ENCODE results near the gene ABCA10. TPM values are rescaled to one million over a fixed set of nuclear protein-coding genes. Genes with fewer than 3 reads are reported as not detected.

ABCA10 gene
- total RNA-seq, 1 experiment from 2014 or later: 0.34 TPM

- DNase-seq (ENCODE audit: low read depth, low spot score) (no peak), ATAC-seq (no peak)
- POLR2A ChIA-PET: no interaction called here
- H3K4me3 ChIP-seq (replicated peaks in 1 of 2; ENCODE audit: low read depth in 1 of 2, low read length in 2 of 2): no peak overlapping the region
- H2AFZ ChIP-seq (ENCODE audit: low read depth, low read length, poor library complexity, severe bottlenecking): no peak overlapping the region
- H3K4me1 ChIP-seq (ENCODE audit: control insufficient read depth in 1 of 2, insufficient read depth in 2 of 2, low read length in 2 of 2): peaks cover 0 to 4% of the 10 kb centered on the region in 2 experiments; a peak in 1 of 4 replicates
- H3K79me2 ChIP-seq (ENCODE audit: insufficient read depth, low read length): no peaks in the 10 kb centered on the region
- intact Hi-C loops (cut with micrococcal nuclease): no loop called here
- no peak overlapping the region for H3K4me2 ChIP-seq (ENCODE audit: low read length)
- no peaks in the 10 kb centered on the region for H3K36me3 ChIP-seq (ENCODE audit: control insufficient read depth in 1 of 2, insufficient read depth in 2 of 2, low read length in 2 of 2)
- H4K20me1 ChIP-seq (ENCODE audit: insufficient read depth): no peaks in the 10 kb centered on the region
- RAD21 ChIA-PET (ENCODE audit: low non-redundant PET in 1 of 2, low total read pairs in 2 of 2, uncharacterized antibody in 2 of 2, unreplicated experiment in 2 of 2): no interaction called here
- H3K9me3 ChIP-seq (ENCODE audit: control insufficient read depth in 1 of 2, insufficient read depth in 1 of 2, low read depth in 1 of 2, low read length in 2 of 2): no peaks in the 10 kb centered on the region
- no peaks in the 10 kb centered on the region for H3K9me2 ChIP-seq (ENCODE audit: insufficient read depth)
- TF ChIP-seq FOSL1 (IDR thresholded peaks at IDR 0.05; ENCODE audit: low read depth) (0 out of 2 replicates have a peak, but pooled peaks have one; percentile 21), POLR2A (IDR thresholded peaks at IDR 0.05; ENCODE audit: borderline replicate concordance, extremely low read depth, insufficient read depth, insufficient read length) (no peak)
- no peak overlapping the region for H3K9ac ChIP-seq (ENCODE audit: low read length)
- H3K27me3 ChIP-seq (ENCODE audit: insufficient read depth, low read length): no peaks in the 10 kb centered on the region
- H3K27ac ChIP-seq (ENCODE audit: low read depth, low read length): no peak overlapping the region
- CTCF ChIA-PET: interaction anchor here (1.0 kb wide), 1 partner anchor 134 kb away, joined by 4 read pairs; no protein-coding TSS in a partner anchor
- BruUV-seq (replicated peaks): no TSS peak
Measured at GRCh38 chr17:69218986-69219385, 9.6 kb downstream of the ABCA10 start.

- Histone ChIP-seq H3K4me1 (ENCODE audit: control insufficient read depth in 1 of 2, insufficient read depth in 2 of 2, low read length in 2 of 2) (no peaks in the 10 kb centered on the region; a peak in 1 of 4 replicates), H4K20me1 (ENCODE audit: insufficient read depth) (no peaks in the 10 kb centered on the region), H3K27me3 (ENCODE audit: insufficient read depth, low read length) (no peaks in the 10 kb centered on the region), H3K4me2 (ENCODE audit: low read length) (no peak overlapping the region), H3K9me2 (ENCODE audit: insufficient read depth) (no peaks in the 10 kb centered on the region), H3K4me3 (replicated peaks in 1 of 2; ENCODE audit: low read depth in 1 of 2, low read length in 2 of 2) (no peak overlapping the region), H3K79me2 (ENCODE audit: insufficient read depth, low read length) (no peaks in the 10 kb centered on the region), H3K9ac (ENCODE audit: low read length) (no peak overlapping the region), H3K36me3 (ENCODE audit: control insufficient read depth in 1 of 2, insufficient read depth in 2 of 2, low read length in 2 of 2) (no peaks in the 10 kb centered on the region), H3K27ac (ENCODE audit: low read depth, low read length) (no peak overlapping the region), H3K9me3 (ENCODE audit: control insufficient read depth in 1 of 2, insufficient read depth in 1 of 2, low read depth in 1 of 2, low read length in 2 of 2) (no peaks in the 10 kb centered on the region), H2AFZ (ENCODE audit: low read depth, low read length, poor library complexity, severe bottlenecking) (no peak overlapping the region)
- ChIA-PET RAD21 (ENCODE audit: low non-redundant PET in 1 of 2, low total read pairs in 2 of 2, uncharacterized antibody in 2 of 2, unreplicated experiment in 2 of 2) (no interaction called here), POLR2A (no interaction called here), CTCF (interaction anchor here (0.9 to 1.1 kb wide), 2 partner anchors 8 to 13 kb away, joined by 3 read pairs; no protein-coding TSS in a partner anchor)
- DNase-seq (ENCODE audit: low read depth, low spot score) (no peak), ATAC-seq (peak; percentile 55)
- TF ChIP-seq CTCF (IDR thresholded peaks at IDR 0.05 in 2 of 3, conservative IDR thresholded peaks at IDR 0.05 in 1 of 3; ENCODE audit: borderline replicate concordance in 1 of 3, insufficient read depth in 1 of 3, low read depth in 2 of 3, low read length in 2 of 3) (peak in 2 of 3 experiments; percentile 34 to 53; a peak in 4 of 6 replicates), ELF1 (IDR thresholded peaks at IDR 0.05; ENCODE audit: borderline replicate concordance, low read depth) (no peak), ZFX (IDR thresholded peaks at IDR 0.05) (no peak), RAD21 (IDR thresholded peaks at IDR 0.05; ENCODE audit: low read depth) (0 out of 2 replicates have a peak, but pooled peaks have one; percentile 16), ZBTB33 (IDR thresholded peaks at IDR 0.05; ENCODE audit: extremely low read depth, insufficient replicate concordance, low read length) (no peak), SRF (IDR thresholded peaks at IDR 0.05; ENCODE audit: low read depth) (no peak)
- no TSS peak for BruUV-seq (replicated peaks)
- intact Hi-C loops (cut with micrococcal nuclease): no loop called here
Measured at GRCh38 chr17:69213059-69213813, 15.4 kb downstream of the ABCA10 start.
